ENCODE measurements around the gene RNF157.

- TF ChIP-seq, protein P1, sequence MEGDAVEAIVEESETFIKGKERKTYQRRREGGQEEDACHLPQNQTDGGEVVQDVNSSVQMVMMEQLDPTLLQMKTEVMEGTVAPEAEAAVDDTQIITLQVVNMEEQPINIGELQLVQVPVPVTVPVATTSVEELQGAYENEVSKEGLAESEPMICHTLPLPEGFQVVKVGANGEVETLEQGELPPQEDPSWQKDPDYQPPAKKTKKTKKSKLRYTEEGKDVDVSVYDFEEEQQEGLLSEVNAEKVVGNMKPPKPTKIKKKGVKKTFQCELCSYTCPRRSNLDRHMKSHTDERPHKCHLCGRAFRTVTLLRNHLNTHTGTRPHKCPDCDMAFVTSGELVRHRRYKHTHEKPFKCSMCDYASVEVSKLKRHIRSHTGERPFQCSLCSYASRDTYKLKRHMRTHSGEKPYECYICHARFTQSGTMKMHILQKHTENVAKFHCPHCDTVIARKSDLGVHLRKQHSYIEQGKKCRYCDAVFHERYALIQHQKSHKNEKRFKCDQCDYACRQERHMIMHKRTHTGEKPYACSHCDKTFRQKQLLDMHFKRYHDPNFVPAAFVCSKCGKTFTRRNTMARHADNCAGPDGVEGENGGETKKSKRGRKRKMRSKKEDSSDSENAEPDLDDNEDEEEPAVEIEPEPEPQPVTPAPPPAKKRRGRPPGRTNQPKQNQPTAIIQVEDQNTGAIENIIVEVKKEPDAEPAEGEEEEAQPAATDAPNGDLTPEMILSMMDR (tag by site-specific recombination; IDR thresholded peaks at IDR 0.05): no peak
- TF ChIP-seq ZNF768 (tag by site-specific recombination; IDR thresholded peaks at IDR 0.05) (no peak), ZBTB21 (tag by site-specific recombination; IDR thresholded peaks at IDR 0.05) (no peak), ZNF416 (tag by site-specific recombination; IDR thresholded peaks at IDR 0.05) (no peak), ZNF121 (tag by site-specific recombination; IDR thresholded peaks at IDR 0.05) (no peak), BCL11A (tag by site-specific recombination; IDR thresholded peaks at IDR 0.05; ENCODE audit: low read depth) (no peak), KLF16 (tag by site-specific recombination; IDR thresholded peaks at IDR 0.05) (no peak)
- TF ChIP-seq, protein P2, sequence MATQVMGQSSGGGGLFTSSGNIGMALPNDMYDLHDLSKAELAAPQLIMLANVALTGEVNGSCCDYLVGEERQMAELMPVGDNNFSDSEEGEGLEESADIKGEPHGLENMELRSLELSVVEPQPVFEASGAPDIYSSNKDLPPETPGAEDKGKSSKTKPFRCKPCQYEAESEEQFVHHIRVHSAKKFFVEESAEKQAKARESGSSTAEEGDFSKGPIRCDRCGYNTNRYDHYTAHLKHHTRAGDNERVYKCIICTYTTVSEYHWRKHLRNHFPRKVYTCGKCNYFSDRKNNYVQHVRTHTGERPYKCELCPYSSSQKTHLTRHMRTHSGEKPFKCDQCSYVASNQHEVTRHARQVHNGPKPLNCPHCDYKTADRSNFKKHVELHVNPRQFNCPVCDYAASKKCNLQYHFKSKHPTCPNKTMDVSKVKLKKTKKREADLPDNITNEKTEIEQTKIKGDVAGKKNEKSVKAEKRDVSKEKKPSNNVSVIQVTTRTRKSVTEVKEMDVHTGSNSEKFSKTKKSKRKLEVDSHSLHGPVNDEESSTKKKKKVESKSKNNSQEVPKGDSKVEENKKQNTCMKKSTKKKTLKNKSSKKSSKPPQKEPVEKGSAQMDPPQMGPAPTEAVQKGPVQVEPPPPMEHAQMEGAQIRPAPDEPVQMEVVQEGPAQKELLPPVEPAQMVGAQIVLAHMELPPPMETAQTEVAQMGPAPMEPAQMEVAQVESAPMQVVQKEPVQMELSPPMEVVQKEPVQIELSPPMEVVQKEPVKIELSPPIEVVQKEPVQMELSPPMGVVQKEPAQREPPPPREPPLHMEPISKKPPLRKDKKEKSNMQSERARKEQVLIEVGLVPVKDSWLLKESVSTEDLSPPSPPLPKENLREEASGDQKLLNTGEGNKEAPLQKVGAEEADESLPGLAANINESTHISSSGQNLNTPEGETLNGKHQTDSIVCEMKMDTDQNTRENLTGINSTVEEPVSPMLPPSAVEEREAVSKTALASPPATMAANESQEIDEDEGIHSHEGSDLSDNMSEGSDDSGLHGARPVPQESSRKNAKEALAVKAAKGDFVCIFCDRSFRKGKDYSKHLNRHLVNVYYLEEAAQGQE (tag by site-specific recombination; IDR thresholded peaks at IDR 0.05): no peak
Measured at GRCh38 chr17:76142039-76142584, 98.2 kb downstream of the RNF157 start.

Measured in HEK293 (cell line).